COLO668 (cell line): Measurements from ENCODE around the gene RPL10.
"Not testable (repeated sequence)": the region's sequence is repeated elsewhere in the genome, so short reads cannot be mapped to it uniquely, and the experiment has no call there.

Source experiments
- DNase-seq: peaks from one replicate; lab custom pipeline; 2025; ENCODE audit not compliant: unreplicated experiment; lab: John Stamatoyannopoulos, UW

The RPL10 gene

GRCh38 chrX:154399527-154400368 is 1.6 kb downstream of the RPL10 start:
- no peak for DNase-seq

- not testable (repeated sequence) for DNase-seq
Observed at GRCh38 chrX:154400369-154400817, 2.2 kb downstream of the RPL10 start.

- DNase-seq = peak; percentile 13
Observed at GRCh38 chrX:154401045-154401799, 3.0 kb downstream of the RPL10 start.

GRCh38 chrX:154401918-154402621 is 3.9 kb downstream of the RPL10 start:
- peak; percentile 23 for DNase-seq

- no peak for DNase-seq
Observed at GRCh38 chrX:154402622-154403127, 4.5 kb downstream of the RPL10 start.

- no peak for DNase-seq
Observed at GRCh38 chrX:154403192-154403591, 5.0 kb downstream of the RPL10 start.

GRCh38 chrX:154403858-154404257 is 5.7 kb downstream of the RPL10 start:
- no peak for DNase-seq

GRCh38 chrX:154404625-154405192 is 6.5 kb downstream of the RPL10 start:
- no peak for DNase-seq

- DNase-seq = no peak
Observed at GRCh38 chrX:154408659-154409221, 10.6 kb downstream of the RPL10 start.

GRCh38 chrX:154409222-154409871 is 11.2 kb downstream of the RPL10 start, which contains the start of gene DNASE1L1:
Gene DNASE1L1 (minus strand): TSS chrX:154409254. CDS start chrX:154405568, 3,686 bp downstream.
- DNase-seq = no peak

- DNase-seq = peak; percentile 79
Observed at GRCh38 chrX:154411981-154412340, 13.8 kb downstream of the RPL10 start.

- DNase-seq = peak; percentile 31
Observed at GRCh38 chrX:154412468-154412867, 14.3 kb downstream of the RPL10 start.

- DNase-seq = no peak
Observed at GRCh38 chrX:154413142-154413541, 15.0 kb downstream of the RPL10 start.

- no peak for DNase-seq
Observed at GRCh38 chrX:154417157-154417556, 19.0 kb downstream of the RPL10 start.

GRCh38 chrX:154419189-154419588 is 21.0 kb downstream of the RPL10 start:
- DNase-seq = no peak

- no peak for DNase-seq
Observed at GRCh38 chrX:154419688-154420401, 21.7 kb downstream of the RPL10 start.

GRCh38 chrX:154420402-154420756 is 22.2 kb downstream of the RPL10 start:
- no peak for DNase-seq

GRCh38 chrX:154426916-154427770 is 29.0 kb downstream of the RPL10 start:
- DNase-seq = no peak
